Measurements from ENCODE around the gene PLPPR1.

DNA sequence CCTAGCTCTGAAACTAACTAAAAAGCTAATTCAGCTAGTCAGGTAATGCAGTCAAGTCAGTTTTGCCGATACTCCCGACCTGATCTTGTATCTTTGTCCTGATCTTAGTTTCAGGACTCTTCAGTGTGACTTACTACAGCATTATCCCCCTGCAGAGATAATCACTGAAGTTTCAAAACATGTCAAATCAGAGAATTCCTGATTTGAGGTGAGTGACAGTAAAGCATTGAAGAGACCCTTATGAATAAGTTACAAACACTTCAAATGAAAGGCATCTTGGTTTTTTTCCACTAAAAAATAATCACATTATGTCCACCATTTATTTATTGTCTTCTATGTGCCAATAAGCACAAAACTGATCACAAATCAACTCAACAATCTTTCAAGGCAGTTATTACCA is 308.7 kb downstream of the PLPPR1 start:
- TF ChIP-seq CTCF (conservative IDR thresholded peaks at IDR 0.05; ENCODE audit: low read length) (no peak), EZH2phosphoT487 (IDR thresholded peaks at IDR 0.05; ENCODE audit: borderline replicate concordance) (no peak)

Data from Loucy (cell line).